Measurements from ENCODE around the gene ENOSF1.

- TF ChIP-seq POLR2A (IDR thresholded peaks at IDR 0.05) (no peak), CTCF (IDR thresholded peaks at IDR 0.05) (no peak)
These were observed 28.9 kb downstream of the ENOSF1 start for GRCh38 chr18:683531-683930.

All from Peyer's patch (tissue), 4 donors.